HG03457 (cell line): ENCODE data around the gene SLC5A1.

Source experiments
- ATAC-seq: cut with Tn5 transposase; IDR thresholded peaks from one replicate; pipeline ENCODE4 v1.9.1; 2021; ENCODE audit warnings: moderate number of reproducible peaks; ENCODE audit not compliant: unreplicated experiment

Gene SLC5A1

DNA sequence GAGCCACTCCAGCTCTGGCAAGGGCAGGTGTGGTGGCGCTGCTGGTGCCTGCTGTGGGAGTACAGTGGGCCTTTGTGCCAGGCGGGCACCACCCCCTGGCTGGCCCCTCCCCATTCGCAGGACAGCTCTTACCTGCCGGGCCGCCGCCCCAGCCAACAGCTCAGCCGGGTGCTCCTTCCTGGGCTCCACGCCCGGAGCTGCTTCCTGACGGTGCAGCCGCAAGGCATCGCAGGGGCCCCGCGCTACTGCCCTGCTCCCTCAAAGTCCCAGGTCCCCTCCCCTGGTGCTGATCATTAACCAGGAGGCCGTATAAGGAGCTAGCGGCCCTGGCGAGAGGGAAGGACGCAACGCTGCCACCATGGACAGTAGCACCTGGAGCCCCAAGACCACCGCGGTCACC lies at the start of gene SLC5A1:
Gene SLC5A1 (plus strand): TSS at position 338 of the 400 bp plus-strand sequence. CDS start 21 bp downstream, at position 359.
- ATAC-seq: no peak

DNA sequence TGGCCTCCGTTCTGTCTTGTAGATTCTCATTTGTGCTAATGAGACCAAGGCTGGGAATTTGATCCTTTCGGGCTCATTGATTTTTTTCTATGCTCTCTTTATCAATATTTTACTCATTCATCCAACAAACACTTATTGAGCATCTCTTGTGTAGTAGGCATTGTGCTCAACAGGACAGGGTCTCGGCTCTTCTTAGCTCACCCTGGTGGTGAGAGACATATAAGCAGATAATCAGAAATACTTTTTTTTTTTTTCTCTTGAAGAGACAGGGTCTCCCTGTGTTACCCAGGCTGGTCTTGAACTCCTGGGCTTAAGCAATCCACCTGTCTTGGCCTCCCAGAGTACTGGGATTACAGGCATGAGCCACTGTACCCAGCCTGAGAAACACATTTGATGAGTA lies 48.0 kb upstream of the SLC5A1 start:
- ATAC-seq: no peak

DNA sequence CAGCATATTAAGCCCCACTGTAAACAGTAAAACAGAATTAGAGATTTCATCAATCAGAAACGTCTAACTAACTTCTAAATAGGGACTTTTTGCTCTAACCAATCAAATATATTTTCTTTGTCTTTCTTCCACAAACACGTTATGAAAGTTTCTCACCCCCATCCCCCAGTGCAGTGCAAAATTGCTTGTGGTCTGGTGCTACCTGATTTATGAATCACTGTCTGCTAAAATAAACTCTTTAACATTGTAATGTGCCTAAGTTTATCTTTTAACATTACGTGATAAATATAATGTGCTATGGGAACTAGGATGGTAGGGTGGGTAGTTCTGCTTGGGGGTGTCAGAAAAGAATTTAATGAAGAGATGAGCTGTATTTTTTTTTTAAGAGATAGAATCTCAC lies 47.3 kb upstream of the SLC5A1 start:
- no peak for ATAC-seq

DNA sequence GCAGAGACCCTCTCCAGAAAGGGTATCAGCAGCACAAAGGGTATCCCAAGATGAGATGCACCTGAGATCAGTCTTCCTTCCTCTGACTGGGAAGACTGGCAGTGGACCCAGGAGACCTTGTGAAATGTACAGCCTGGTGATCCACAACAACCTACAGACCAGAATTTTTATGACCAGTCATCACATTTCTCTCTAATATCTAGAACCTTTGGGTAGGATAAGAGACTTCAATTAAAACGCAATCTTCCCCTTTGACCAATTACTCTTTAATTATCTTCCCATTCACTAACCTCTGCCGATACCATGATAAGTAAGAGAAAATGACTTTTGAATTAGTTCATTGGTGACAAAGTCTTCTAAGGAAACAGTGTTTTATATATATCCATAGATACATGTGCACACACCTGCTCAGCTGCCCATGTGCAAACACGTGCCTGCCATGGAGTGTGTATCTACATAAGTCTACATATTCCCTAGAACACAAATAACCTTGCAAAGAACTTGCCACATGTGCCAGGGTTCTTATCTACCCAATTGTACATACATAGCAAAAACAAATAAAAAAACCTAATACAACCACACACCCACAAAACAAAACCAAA lies 44.2 kb upstream of the SLC5A1 start:
- no peak for ATAC-seq

DNA sequence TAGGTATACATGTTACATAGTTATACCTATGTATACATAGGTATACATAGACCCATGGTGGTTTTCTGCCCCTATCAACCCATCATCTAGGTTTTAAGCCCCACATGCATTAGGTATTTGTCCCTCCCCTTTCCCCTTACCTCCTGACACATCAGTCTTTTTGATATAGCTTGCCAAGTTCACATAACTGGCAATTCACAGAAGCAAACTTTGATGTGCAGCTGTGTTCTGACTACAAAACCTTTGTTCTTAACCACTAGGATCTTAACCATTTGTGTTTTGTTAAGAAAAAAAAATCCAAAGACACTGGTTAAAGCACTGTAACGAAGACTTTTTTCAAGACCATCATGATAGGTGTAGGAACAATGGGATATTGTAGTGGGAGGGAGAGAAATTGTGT lies 42.9 kb upstream of the SLC5A1 start:
- ATAC-seq: no peak

DNA sequence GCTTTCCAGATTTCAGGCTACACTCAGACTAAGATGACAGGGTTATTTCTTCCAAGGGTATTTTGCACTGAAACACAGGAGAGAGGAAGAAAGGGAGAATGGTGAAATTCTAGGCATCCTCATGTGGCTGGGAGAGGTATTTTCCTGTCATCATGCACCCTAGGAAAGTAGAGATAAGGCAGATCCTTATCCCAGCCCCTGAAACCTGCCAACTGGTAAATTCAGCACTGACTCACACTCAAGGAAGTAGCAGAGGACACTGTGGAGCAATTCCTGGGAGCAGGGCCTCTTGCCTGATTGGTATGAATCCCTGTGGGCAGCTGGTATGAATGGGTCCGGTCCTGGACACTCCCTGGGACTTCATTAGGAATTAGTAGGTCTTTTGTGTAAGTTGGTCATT lies 37.6 kb upstream of the SLC5A1 start:
- no peak for ATAC-seq

DNA sequence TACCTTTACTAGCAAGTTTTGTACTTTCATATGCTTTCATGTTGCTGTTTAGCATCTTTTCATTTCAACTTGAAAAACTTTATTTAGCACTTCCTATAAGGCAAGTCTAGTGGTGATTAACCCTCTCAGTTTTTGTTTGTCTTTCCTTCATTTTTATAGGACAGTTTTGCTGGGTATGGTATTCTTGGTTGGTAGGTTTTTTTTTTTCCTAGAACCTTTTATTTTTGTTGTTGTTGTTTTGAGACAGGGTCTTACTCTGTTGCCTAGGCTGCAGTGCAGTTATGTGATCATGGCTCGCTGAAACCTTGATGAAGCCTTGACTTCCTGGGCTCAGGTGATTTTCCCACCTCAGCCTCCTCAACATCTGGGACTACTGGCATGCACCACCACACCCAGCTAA lies 29.9 kb upstream of the SLC5A1 start:
- ATAC-seq: no peak

DNA sequence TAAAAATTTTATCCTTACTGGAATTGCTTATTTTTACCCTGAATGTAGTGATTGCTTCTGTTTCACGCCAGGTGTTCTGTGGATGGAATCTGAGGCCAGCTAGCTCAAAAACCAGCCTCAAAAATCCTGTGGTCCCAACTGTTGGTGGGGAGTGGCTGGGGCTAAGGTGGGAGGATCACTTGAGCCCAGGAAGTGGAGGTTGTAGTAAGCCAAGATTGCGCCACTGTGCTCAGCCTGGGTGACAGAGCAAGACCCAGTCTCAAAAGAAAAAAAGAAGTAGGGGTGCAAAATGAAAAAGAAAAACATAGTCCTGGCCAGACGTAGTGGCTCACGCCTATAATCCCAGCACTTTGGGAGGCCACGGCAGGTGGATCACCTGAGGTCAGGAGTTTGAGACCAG lies 27.0 kb upstream of the SLC5A1 start:
- no peak for ATAC-seq

DNA sequence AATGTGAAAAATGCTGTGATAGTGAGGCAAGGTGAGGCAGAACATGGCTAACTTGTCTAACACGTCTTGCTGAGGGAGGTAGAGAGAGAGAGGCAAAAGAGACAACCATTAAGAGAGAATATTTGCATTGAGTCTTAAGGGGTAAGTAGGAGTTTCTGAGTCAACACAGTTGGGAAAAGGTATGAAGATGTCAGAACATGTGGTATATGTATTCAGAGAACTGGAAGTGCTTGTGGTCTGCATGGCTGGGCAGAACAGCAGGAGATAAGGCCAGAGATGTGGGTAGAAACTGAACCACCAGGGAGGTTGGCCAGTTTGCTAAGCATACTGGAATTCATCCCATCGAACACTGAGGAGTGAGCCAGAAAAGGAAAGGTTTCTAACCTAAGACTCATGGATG lies 25.0 kb upstream of the SLC5A1 start:
- no peak for ATAC-seq

DNA sequence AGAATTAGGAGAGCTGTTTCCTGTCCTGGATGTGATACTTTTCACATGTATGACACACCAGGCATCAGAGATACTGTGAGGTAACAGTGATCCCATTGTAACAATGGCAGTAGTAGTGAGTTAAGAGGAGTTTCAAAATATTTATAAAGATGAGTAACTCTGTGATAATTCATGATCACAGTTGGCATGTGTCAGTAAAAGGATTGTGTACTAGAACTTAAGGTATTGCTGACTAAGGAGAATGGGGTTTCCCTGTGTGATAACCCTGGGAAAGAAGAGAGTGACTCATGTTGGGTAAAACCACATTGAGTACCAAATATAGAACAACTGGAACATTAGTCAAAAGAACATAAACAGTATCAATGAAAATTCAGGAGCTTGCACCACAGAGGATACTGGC lies 22.9 kb upstream of the SLC5A1 start:
- ATAC-seq: no peak

DNA sequence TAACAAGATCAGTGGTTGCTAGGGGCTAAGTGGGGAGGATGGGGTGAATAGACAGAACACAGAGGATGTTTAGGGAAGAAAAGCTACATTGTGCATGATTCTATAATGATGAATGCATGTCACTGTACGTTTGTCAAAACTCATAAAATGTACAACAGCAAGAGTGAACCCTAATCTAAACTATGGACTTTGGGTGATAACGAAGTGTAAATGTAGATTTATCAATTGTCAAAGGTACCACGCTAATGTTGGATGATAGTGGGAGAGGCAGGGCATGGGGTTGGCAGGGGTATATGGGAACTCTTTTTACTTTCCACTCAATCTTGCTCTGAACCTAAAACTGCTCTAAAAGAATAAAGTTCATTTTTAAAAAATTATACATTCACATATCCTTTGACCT lies 21.3 kb upstream of the SLC5A1 start:
- ATAC-seq: no peak

DNA sequence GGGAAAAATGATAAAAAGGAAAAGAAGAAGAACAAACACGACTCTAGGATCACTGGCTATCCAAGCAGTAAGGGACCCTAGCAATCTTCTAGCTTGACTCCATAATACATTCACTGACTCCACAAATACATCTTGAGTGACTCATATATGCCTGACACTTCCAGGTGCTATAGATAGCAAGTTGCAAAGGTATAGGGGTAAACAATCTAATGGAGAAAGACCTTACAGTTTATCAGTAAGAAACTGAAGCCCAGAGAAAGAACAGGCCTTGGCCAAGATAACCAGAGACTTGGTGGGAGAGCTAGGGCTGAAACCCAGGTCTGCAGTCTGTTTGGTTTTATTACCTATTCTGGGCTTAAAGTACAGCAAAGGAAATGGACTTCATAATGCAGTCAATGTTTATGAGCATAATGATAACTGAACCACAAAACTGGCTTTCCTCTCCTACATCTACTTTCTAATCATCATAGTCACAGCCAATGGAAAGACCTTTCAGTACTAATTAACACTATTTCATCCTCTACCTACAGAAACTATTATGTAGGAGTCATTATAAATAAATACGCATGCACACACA lies 19.7 kb upstream of the SLC5A1 start:
- ATAC-seq: no peak

DNA sequence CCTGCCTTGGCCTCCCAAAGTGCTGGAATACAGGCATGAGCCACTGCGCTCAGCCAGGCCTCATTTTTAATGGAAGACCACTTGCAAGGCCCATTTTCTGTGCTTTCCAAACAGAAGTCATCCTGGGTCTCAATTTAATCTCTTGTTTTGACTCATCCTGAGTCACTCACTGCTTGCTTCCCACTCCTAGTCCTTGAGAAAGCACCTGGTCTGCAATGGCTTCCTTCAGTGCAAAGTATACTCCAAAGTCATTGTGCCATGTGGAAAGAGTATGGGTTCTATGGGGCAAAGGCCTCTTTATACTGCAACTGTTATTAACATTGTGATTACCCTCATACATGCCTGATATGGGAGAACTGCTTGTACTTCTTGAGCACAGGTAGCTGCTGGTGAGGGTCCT lies 18.3 kb upstream of the SLC5A1 start:
- no peak for ATAC-seq

DNA sequence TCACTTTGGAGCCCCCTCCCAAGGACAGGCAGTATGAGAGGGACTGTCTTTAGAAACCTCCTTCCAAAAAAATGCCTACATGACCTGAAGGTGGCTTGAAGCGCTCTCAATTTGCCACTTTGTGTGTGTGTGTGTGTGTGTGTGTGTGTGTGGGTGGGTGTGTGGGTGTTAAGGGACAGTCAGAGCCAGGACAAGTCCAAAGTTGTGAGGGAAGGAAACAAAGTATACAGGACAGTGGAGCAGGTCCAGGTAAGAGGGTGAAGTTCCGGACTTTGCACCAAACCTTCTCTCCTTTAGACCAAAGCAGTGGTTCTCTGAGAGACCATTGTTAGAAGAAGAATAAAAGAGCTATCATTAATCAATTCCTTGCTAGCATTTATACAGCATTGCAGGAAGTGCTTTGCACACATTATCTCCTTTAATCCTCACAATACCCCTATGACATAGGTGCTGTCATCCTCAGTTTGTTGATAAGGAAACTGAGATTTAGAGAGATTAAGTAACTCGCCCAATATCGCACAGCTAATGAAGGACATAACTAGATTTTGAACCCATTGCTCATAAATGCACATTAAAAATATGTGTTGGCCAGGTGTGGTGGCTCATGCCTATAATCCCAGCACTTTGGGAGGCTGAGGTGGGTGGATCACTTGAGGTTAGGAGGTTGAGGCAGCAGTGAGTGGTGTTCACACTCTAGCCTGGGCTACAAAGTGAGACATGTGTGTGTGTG lies 12.4 kb upstream of the SLC5A1 start:
- no peak for ATAC-seq

DNA sequence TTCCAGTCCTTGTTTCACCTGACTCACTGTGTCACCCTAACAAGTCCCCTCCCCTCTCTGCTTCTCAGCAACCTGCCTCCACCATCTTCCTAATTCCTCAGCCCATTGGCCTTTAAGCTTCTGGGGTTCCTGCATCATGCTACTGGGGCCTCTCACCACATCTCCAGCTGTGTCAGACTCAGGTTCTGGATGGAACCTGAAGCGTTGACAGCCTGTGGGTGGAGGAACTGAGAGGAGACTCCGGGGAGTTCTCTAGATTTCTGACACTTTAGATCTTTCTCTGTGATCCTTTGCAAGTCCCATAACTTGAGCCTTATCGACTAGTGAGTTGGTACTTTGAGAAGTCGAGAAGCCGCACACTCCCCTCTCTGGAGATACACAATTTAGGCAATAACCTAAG lies 11.6 kb upstream of the SLC5A1 start:
- no peak for ATAC-seq

DNA sequence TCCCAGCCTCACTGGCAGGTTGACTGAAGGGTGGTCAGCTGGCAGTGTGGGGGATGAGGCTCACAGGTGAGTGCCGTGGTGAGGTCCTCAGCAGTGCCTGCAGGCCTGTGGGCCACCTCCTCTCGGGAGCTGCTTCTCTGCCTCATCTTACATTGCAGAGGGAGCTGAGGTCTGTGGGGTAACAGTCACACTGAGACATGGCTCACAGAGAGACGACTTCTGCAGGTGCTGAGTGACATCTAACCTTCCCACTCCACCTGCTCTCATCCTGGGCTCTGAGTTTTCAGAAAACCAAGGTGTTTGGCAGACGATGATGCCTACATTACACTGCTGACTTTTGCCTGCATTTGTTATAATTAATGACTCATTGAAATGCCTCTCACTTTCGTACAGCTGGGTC lies 8.8 kb upstream of the SLC5A1 start:
- no peak for ATAC-seq

DNA sequence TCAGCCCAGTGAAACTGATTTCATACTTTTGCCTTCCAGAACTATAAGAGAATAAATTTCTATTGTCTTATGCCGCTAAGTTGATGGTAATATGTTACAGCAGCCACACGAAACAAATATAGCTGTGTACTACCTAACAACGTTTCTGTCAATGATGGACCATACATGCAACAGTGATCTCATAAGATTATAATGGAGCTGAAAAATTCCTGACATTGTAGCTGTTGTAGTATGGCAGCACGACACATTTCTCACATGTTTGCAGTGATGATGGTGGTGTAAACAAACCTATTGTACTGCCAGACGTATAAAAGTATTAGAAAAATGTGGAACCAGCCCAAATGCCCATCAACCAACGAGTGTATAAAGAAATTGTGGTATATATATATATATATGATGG lies 5.8 kb upstream of the SLC5A1 start:
- no peak for ATAC-seq

DNA sequence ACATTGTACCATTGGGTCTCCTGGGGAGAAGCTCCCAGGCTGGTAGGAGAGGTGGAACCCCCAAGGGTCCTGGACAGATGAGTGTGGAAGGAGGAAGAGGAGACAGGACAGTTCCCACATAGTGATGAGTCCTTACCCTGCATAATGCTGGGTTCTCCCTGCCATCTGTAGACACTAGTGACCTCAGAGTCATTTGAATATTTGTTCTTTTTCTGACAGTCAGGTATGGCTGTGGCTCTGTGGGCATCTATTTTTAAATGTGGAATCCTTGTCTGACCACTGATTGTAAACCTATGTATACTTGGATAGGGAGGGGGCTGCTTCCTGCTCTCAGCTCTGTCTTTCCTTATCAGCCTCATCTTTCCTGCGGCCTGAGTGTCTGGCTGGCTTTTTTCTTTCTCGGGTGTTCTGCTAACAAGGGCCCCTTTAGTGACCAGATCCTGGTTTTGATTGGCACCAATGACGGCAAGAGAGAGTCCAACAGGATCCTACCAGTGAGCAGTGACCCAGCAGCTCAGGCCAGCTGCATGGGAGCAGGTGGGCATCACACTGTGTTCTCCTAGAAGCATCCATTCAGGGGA lies 2.6 kb upstream of the SLC5A1 start:
- no peak for ATAC-seq

DNA sequence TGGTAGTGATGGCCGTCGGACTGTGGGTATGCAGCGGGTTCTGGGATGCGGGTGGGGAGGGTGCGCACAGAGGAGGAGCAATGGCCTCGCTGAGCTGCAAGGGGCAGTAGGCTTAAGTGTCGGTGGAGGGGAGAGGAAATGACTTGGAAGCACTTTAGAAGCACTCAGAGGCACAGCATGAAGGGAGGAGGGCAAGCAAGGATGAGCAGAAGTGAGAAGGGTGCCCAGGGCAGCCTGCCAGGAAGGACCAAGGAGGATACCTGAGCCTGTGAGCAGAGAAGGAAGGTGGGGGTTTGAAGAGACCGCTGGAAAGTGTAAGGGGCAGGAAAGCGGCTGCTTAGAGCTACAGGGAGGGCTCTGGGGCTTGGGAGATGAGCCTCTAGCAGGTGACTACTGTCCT lies 330 bp downstream of the SLC5A1 start:
- ATAC-seq: no peak

DNA sequence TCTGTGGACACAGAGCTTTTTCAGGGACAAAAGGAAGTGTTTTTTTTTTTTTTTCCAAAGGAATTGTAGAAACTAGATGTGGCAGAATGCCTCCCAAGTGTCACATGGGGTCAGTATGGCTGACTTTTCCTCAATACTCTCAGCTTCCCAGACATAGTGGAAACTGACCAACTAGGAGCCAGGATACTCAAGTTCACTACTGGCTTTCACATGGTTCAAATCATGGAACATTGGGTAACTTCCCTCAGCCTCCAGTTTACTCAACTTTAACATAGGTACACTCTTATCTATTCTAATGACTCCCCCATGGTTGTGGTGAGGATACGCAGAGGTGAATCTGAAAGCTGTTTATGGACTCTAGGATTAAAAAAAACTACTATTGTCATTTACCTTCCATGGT lies 1.4 kb downstream of the SLC5A1 start:
- ATAC-seq: no peak

DNA sequence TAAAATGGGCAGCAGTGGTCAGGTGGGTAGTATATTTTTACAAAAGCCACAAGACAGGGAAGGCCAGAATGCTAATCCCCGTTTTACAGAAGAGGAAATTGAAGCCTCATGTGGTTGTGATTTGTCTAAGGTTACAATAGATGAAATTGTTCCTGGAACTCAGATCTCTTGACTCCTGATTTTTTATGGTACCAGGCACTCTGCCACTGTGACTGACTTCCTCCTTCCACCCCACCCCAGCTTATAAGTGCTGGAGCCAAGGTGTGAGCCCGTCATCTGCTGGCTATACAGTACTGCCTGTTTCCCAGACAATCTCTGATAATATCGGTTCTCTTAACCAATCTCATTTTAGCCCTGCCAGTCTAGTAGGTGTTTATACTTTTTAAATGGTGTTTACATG lies 1.9 kb downstream of the SLC5A1 start:
- ATAC-seq: no peak

DNA sequence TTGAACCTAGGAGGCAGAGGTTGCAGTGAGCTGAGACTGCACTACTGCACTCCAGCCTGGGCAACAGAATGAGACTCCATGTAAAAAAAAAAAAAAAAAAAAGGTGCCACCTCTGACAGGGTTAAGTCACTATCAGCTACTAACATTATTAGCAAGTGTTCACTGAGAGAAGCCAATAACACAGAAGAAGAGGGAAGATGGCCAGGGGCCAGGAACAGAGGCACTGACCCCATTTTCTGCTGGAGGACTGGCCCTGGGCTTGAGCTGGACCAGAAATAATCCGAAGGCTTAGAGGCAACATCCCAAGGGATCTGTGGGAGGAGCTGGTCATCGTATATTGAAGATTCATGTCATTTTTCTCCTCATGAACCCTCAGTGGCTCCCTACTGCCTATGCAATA lies 5.0 kb downstream of the SLC5A1 start:
- ATAC-seq: no peak
